WERI-Rb-1 (cell line): ENCODE data around the gene SPACA6.
"Not testable (repeated sequence)": the region's sequence is repeated elsewhere in the genome, so short reads cannot be mapped to it uniquely, and the experiment has no call there.

ENCODE experiments used
- DNase-seq: peaks from one replicate; pipeline ENCODE4 v3.0.0-alpha.2; 2020
- H3K27ac ChIP-seq: fragments of 250-450 bp; sonication (Bioruptor Pico); 2 replicates; pipeline ENCODE4 v1.5.1; 2020; ENCODE audit warnings: mild to moderate bottlenecking, moderate library complexity
- H3K27me3 ChIP-seq: fragments of 250-450 bp; sonication (Bioruptor Pico); 2 replicates; pipeline ENCODE4 v1.5.1; 2021; ENCODE audit warnings: mild to moderate bottlenecking, low read depth, moderate library complexity; ENCODE audit not compliant: insufficient read depth, severe bottlenecking
- H3K36me3 ChIP-seq: fragments of 250-450 bp; sonication (Bioruptor Pico); 2 replicates; pipeline ENCODE4 v1.5.1; 2020; ENCODE audit warnings: mild to moderate bottlenecking, moderate library complexity
- H3K4me3 ChIP-seq: 2 replicates; pipeline ENCODE4 v1.5.1; 2011; ENCODE audit warnings: low read depth, mild to moderate bottlenecking, control low read depth, low read length
- H3K9me3 ChIP-seq: fragments of 250-450 bp; sonication (Bioruptor Pico); 2 replicates; pipeline ENCODE4 v1.5.1; 2021; ENCODE audit warnings: mild to moderate bottlenecking, moderate library complexity; ENCODE audit not compliant: severe bottlenecking
- TF ChIP-seq, protein P1 (sequence below): IDR thresholded peaks from 2 replicates; pipeline ENCODE4 v1.5.1; 2011; ENCODE audit warnings: low read depth, mild to moderate bottlenecking, control low read depth, inconsistent platforms, low read length

SPACA6 gene

DNA sequence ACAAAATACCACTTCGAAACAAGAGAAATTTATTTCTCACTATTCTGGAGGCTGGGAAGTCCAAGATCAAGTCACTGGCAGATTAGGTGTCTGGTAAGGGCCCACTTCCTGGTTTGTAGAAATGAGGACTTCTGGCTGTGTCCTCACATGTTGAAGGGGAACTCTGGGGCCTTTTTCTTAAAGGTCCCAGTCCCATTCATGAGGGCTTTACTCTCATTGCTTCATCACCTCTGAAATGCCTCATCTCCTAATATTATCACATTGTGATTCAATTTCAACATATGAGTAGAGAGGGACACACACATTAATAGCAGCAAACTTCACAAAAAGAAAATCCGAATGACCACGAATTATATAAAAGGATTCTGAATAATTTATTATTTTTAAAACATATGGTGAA is 24.9 kb upstream of the SPACA6 start:
- H3K9me3 ChIP-seq, result peaks cover 7% of the 10 kb centered on the region
- TF ChIP-seq, protein P1, sequence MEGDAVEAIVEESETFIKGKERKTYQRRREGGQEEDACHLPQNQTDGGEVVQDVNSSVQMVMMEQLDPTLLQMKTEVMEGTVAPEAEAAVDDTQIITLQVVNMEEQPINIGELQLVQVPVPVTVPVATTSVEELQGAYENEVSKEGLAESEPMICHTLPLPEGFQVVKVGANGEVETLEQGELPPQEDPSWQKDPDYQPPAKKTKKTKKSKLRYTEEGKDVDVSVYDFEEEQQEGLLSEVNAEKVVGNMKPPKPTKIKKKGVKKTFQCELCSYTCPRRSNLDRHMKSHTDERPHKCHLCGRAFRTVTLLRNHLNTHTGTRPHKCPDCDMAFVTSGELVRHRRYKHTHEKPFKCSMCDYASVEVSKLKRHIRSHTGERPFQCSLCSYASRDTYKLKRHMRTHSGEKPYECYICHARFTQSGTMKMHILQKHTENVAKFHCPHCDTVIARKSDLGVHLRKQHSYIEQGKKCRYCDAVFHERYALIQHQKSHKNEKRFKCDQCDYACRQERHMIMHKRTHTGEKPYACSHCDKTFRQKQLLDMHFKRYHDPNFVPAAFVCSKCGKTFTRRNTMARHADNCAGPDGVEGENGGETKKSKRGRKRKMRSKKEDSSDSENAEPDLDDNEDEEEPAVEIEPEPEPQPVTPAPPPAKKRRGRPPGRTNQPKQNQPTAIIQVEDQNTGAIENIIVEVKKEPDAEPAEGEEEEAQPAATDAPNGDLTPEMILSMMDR, result no peak
- peaks cover 66% of the 10 kb centered on the region for H3K27me3 ChIP-seq
- no peaks in the 10 kb centered on the region for H3K36me3 ChIP-seq
- no peak overlapping the region for H3K4me3 ChIP-seq
- H3K27ac ChIP-seq, result no peak overlapping the region
- DNase-seq, result no peak

DNA sequence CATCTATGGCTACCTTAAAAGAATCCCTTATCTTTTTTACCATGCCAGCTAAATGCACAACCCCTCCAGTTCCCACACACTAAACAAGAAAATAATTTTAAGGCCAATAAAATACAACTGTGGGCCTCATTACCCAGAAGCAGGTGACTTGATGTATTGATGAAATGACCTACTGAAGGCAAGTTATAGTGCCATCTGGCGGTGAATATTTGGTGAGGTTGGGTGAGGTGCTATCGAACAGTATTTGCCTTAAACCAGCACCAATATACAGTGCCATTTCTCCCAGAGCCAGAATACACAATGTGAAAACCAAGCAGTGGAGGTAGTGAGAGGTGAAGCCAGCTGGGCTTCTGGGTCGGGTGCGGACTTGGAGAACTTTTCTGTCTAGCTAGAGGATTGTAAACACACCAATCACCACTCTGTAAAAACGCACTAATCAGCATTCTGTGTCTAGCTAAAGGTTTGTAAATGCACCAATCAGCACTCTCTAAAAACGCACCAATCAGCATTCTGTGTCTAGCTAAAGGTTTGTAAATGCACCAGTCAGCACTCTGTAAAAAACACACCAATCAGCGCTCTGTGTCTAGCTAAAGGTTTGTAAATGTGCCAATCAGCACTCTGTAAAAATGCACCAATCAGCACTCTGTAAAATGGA is 17.1 kb upstream of the SPACA6 start:
- TF ChIP-seq, protein P1, result peak; percentile 48; the same call in 1 of the 2 replicates
- not testable (repeated sequence) for H3K27ac ChIP-seq, H3K4me3 ChIP-seq, H3K36me3 ChIP-seq, H3K9me3 ChIP-seq
- peak; percentile 34 for DNase-seq
- peaks cover 43% of the 10 kb centered on the region for H3K27me3 ChIP-seq

DNA sequence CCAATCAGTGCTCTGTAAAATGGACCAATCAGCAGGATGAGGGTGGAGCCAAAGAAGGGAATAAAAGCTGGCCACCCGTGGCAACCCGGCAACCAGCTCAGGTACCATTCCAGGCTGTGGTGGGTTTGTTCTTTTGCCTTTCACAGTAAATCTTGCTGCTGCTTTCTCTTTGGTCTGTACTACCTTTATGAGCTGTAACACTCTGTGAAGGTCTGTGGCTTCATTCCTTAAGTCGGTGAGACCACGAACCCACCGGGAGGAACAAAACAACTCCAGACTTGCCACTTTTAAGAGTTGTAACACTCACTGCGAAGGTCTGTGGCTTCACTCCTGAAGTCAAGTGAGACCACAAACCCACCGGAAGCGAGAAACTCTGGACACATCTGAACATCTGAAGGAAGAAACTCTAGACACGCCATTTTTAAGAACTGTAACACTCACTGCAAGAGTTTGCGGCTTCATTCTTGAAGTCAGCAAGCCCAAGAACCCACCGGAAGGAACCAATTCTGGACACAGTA is 16.5 kb upstream of the SPACA6 start:
- peaks cover 39% of the 10 kb centered on the region for H3K27me3 ChIP-seq
- no peak for DNase-seq
- no peak overlapping the region for H3K4me3 ChIP-seq
- H3K36me3 ChIP-seq, result no peaks in the 10 kb centered on the region
- H3K27ac ChIP-seq, result no peak overlapping the region
- peaks cover 3% of the 10 kb centered on the region for H3K9me3 ChIP-seq
- TF ChIP-seq, protein P1, result no peak

DNA sequence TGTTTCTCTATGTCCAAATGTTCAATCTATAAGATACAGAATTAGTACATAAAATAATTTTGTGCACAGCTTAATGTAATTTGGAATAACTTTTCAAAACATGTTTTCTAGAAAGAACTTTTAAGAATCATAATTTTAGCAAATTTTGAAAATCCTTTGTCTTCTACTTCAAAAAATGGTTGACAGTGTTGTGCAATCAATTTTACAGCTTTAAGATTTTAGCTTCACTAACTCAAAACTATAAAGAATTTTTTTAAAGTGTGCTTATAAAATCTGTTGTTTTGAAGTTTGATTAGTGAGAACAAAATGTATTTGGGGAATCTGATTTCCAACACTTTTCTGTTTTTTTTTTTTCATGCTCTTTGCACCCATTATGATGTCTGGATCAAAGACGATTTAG is 12.7 kb upstream of the SPACA6 start:
- peaks cover 37% of the 10 kb centered on the region for H3K27me3 ChIP-seq
- TF ChIP-seq, protein P1, result no peak
- H3K9me3 ChIP-seq, result peaks cover 5% of the 10 kb centered on the region
- H3K36me3 ChIP-seq, result no peaks in the 10 kb centered on the region
- H3K4me3 ChIP-seq, result no peak overlapping the region
- no peak overlapping the region for H3K27ac ChIP-seq
- no peak for DNase-seq

DNA sequence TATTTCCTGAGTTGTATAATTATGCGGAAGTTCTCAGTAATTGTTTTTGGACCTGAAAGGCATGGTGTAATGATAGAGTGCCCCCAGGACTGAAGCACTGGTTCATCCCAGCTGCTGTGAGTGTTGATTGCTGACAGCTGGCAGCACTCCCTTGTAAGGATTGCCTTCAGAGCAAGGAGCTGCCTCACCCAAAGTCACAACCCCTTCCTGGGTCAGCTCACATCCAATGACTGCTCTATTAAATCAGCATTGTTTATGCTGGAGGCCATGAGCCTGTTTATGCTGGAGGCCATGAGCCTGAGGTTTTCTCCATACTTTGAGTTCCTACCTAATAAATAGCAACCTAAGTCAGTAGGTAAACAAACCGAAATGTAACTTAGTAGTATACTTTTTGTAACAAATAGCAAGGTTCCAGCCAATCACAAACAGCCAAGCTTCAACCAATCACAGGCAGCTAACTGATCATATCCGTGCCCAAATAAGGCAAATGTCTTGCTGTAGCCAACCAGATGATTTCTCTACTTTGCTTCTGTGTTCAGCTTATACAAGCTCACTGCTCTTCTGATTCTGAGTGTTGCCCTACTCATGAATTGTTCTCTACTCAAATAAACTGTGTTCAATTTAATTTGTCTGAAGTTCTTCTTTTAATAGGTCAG is 11.7 kb upstream of the SPACA6 start:
- DNase-seq, result no peak
- H3K4me3 ChIP-seq, result no peak overlapping the region
- no peak overlapping the region for H3K27ac ChIP-seq
- H3K36me3 ChIP-seq, result no peaks in the 10 kb centered on the region
- TF ChIP-seq, protein P1, result no peak
- H3K9me3 ChIP-seq, result peaks cover 5% of the 10 kb centered on the region
- H3K27me3 ChIP-seq, result peaks cover 33% of the 10 kb centered on the region
